Measurements from ENCODE around the gene DNAJC4. TPM values are rescaled to one million over a fixed set of nuclear protein-coding genes. Genes with fewer than 3 reads are reported as not detected.

Gene DNAJC4
- polyA plus RNA-seq, 2 of the 4 experiments (the other 2 are of a cell fraction) = 9.8 to 16.2 TPM

DNA sequence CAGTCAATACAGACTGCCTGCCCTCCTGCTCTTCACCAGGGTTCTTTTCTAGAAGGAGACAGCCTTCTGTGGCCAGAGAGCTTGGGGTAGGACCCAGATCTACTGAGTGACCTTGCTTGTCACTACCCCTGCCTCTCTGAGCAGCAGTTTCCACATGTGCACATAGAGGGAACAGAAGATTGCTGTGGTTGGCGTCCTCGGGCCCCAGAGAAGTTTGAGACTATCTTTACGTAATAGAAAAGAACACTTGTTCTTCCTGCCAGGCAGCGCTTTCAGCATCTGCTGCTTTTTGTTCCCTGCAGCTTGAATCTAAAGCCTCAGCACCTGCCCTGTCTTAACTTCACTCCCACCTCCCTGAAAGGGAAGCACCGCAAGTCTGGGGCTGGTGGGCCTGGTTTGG, 8.7 kb downstream of the DNAJC4 start:
- DNase-seq (ENCODE audit: low read depth in 1 of 2, low spot score in 1 of 2) (no peak), FAIRE-seq (no peak), ATAC-seq (no peak)
- Histone ChIP-seq H3K4me1 (peaks cover 37% of the 10 kb centered on the region), H3K27ac (no peak overlapping the region), H3K4me2 (no peak overlapping the region), H3K4me3 (no peak overlapping the region), H3K9me3 (no peaks in the 10 kb centered on the region)
- ChIA-PET CTCF (interaction anchor here (1.1 to 3.0 kb wide), 5 partner anchors 12 to 66 kb away, joined by 4 to 14 read pairs (median 6); partner anchors contain the start of genes NUDT22, PLCB3 and TRPT1), POLR2A (interaction anchor here (0.8 to 1.5 kb wide), 2 partner anchors 8 to 13 kb away, joined by 3 to 4 read pairs; partner anchors contain the start of genes NUDT22 and TRPT1)
- WGBS (ENCODE audit: missing lambda C conversion rate) = 88% methylated on average over 5 of the region's 5 CpGs
- TF ChIP-seq, protein P1, sequence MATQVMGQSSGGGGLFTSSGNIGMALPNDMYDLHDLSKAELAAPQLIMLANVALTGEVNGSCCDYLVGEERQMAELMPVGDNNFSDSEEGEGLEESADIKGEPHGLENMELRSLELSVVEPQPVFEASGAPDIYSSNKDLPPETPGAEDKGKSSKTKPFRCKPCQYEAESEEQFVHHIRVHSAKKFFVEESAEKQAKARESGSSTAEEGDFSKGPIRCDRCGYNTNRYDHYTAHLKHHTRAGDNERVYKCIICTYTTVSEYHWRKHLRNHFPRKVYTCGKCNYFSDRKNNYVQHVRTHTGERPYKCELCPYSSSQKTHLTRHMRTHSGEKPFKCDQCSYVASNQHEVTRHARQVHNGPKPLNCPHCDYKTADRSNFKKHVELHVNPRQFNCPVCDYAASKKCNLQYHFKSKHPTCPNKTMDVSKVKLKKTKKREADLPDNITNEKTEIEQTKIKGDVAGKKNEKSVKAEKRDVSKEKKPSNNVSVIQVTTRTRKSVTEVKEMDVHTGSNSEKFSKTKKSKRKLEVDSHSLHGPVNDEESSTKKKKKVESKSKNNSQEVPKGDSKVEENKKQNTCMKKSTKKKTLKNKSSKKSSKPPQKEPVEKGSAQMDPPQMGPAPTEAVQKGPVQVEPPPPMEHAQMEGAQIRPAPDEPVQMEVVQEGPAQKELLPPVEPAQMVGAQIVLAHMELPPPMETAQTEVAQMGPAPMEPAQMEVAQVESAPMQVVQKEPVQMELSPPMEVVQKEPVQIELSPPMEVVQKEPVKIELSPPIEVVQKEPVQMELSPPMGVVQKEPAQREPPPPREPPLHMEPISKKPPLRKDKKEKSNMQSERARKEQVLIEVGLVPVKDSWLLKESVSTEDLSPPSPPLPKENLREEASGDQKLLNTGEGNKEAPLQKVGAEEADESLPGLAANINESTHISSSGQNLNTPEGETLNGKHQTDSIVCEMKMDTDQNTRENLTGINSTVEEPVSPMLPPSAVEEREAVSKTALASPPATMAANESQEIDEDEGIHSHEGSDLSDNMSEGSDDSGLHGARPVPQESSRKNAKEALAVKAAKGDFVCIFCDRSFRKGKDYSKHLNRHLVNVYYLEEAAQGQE (IDR thresholded peaks at IDR 0.05) = no peak
- TF ChIP-seq ZC3H11A (IDR thresholded peaks at IDR 0.05) (no peak), MAFK (IDR thresholded peaks at IDR 0.05; ENCODE audit: partially characterized antibody) (no peak), KDM1A (IDR thresholded peaks at IDR 0.05; ENCODE audit: low read depth) (no peak), RFX5 (IDR thresholded peaks at IDR 0.05) (no peak), ZNF302 (CRISPR knock-in tag; IDR thresholded peaks at IDR 0.05) (no peak), PHF8 (IDR thresholded peaks at IDR 0.05; ENCODE audit: borderline replicate concordance, low read depth) (no peak), CHD2 (IDR thresholded peaks at IDR 0.05; ENCODE audit: low read length, partially characterized antibody) (no peak), KDM5A (IDR thresholded peaks at IDR 0.05) (no peak)

DNA sequence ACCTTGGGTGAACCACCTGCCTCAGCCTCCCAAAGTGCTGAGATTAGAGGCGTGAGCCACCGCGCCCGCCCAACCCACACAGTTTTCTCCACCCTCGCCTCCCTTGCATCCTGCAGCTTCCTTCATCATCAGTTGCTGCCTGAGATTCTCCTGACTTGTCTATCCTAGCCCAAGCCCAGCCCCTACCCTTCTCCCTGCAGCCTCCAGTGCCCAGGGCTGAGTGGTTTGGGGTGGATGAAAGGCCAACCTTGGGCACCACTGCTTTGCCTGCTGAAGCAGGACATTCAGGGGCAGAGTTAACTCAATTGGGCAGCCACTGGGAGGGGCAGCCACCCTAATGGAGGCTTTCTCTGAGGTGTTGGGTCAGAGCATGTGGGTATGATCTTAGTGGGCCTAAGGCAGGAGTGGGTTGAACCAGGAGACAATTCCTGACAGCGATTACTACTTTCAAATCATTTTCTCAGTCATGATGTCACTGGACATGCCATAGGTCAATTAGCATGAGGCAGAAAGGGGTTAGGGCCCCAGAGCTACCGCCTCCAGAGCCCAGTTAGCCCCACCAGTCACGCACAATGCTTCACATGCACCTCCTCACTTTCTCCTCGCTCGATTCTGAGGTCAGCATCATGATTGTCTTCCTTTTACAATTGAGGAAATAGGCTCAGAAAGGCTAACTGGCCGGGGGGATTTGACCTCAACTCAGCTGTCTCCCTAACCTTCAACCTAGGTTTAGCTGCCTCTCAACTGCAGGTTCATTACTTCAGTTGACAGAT, 9.5 kb downstream of the DNAJC4 start:
- Histone ChIP-seq H3K4me1 (peaks cover 45% of the 10 kb centered on the region), H3K9me3 (no peaks in the 10 kb centered on the region), H3K4me3 (peak overlapping the region; percentile 53), H3K27ac (peak overlapping the region; percentile 88), H3K4me2 (peak overlapping the region; percentile 81)
- CTCF ChIA-PET = interaction anchor here (1.3 to 3.0 kb wide), 4 partner anchors 12 to 54 kb away, joined by 3 to 14 read pairs (median 8); partner anchors contain the start of genes NUDT22, PLCB3, STIP1 and TRPT1
- FAIRE-seq (no peak), ATAC-seq (no peak), DNase-seq (ENCODE audit: low read depth in 1 of 2, low spot score in 1 of 2) (no peak)
- 86% methylated on average over 11 of the region's 11 CpGs for WGBS (ENCODE audit: missing lambda C conversion rate)
- POLR2A ChIA-PET = interaction anchor here (0.6 kb wide), 1 partner anchor 12 kb away, joined by 3 read pairs; no protein-coding TSS in a partner anchor
- no peak for TF ChIP-seq HOXB13 (CRISPR knock-in tag; IDR thresholded peaks at IDR 0.05; ENCODE audit: low read depth)
- no peak for TF ChIP-seq BHLHE40 (IDR thresholded peaks at IDR 0.05; ENCODE audit: low read depth, low read length)
- no peak for TF ChIP-seq EHMT2 (IDR thresholded peaks at IDR 0.05; ENCODE audit: low read depth)
- TF ChIP-seq RAD21 (conservative IDR thresholded peaks at IDR 0.05 in 1 of 2, IDR thresholded peaks at IDR 0.05 in 1 of 2) = no peak
- no peak for TF ChIP-seq CBX2 (IDR thresholded peaks at IDR 0.05; ENCODE audit: borderline replicate concordance, low read depth)
- TF ChIP-seq HDAC2 (IDR thresholded peaks at IDR 0.05) = no peak
- TF ChIP-seq JUNB (IDR thresholded peaks at IDR 0.05) = no peak
- TF ChIP-seq, protein P2, sequence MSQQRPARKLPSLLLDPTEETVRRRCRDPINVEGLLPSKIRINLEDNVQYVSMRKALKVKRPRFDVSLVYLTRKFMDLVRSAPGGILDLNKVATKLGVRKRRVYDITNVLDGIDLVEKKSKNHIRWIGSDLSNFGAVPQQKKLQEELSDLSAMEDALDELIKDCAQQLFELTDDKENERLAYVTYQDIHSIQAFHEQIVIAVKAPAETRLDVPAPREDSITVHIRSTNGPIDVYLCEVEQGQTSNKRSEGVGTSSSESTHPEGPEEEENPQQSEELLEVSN (IDR thresholded peaks at IDR 0.05; ENCODE audit: borderline replicate concordance, low read depth) = no peak
- TF ChIP-seq, protein P3, sequence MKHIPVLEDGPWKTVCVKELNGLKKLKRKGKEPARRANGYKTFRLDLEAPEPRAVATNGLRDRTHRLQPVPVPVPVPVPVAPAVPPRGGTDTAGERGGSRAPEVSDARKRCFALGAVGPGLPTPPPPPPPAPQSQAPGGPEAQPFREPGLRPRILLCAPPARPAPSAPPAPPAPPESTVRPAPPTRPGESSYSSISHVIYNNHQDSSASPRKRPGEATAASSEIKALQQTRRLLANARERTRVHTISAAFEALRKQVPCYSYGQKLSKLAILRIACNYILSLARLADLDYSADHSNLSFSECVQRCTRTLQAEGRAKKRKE (CRISPR knock-in tag; IDR thresholded peaks at IDR 0.05; ENCODE audit: low read depth) = no peak

Measured in A549 (cell line).